Retinal pigment epithelial cell (primary cell): ENCODE measurements around the gene SNAI3.

ENCODE experiments used
- DNase-seq: peaks from one replicate; pipeline ENCODE4 v3.0.0-alpha.2; 2010; ENCODE audit warnings: low read depth
- H3K4me3 ChIP-seq: 2 replicates; pipeline ENCODE4 v1.5.1; 2011; ENCODE audit warnings: mild to moderate bottlenecking, low read length, control low read depth, moderate library complexity
- TF ChIP-seq, protein P1 (sequence below): conservative IDR thresholded peaks from 2 replicates; pipeline ENCODE4 v1.5.1; 2011; ENCODE audit warnings: low read depth, low read length, control low read depth, inconsistent platforms

Gene SNAI3

GRCh38 chr16:88634994-88635670 is 51.2 kb downstream of the SNAI3 start:
- TF ChIP-seq, protein P1, sequence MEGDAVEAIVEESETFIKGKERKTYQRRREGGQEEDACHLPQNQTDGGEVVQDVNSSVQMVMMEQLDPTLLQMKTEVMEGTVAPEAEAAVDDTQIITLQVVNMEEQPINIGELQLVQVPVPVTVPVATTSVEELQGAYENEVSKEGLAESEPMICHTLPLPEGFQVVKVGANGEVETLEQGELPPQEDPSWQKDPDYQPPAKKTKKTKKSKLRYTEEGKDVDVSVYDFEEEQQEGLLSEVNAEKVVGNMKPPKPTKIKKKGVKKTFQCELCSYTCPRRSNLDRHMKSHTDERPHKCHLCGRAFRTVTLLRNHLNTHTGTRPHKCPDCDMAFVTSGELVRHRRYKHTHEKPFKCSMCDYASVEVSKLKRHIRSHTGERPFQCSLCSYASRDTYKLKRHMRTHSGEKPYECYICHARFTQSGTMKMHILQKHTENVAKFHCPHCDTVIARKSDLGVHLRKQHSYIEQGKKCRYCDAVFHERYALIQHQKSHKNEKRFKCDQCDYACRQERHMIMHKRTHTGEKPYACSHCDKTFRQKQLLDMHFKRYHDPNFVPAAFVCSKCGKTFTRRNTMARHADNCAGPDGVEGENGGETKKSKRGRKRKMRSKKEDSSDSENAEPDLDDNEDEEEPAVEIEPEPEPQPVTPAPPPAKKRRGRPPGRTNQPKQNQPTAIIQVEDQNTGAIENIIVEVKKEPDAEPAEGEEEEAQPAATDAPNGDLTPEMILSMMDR, result no peak
- peak overlapping the region; percentile 35 for H3K4me3 ChIP-seq
- no peak for DNase-seq

GRCh38 chr16:88634141-88634993 is 51.9 kb downstream of the SNAI3 start:
- peak overlapping the region; percentile 35 for H3K4me3 ChIP-seq
- no peak for DNase-seq
- TF ChIP-seq, protein P1, result no peak

DNA sequence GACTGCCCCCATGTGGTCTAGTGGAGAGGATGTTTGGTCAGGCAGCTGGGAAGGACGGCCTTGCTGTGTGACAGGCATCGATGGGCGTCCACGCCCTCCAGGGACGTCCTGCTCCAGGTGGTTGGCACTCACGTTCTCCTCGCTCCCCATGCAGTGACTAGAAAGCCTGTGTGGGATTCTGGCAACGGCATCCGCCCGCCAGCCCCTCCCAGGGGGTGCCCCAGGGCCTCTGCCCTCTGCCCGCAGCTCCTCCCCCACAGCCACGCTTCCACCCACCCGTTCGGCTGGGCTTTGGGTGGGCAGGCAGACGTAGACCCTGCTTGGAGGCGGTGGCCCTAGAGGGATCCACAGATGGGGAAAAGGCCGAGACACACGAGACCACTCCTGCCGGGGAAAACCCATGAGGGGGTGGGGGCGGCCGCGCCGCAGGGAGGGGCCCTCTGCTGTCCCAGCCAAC is 52.6 kb downstream of the SNAI3 start:
- no peak for DNase-seq
- TF ChIP-seq, protein P1, result peak; percentile 46
- no peak overlapping the region for H3K4me3 ChIP-seq

GRCh38 chr16:88632587-88632930 is 53.7 kb downstream of the SNAI3 start:
- TF ChIP-seq, protein P1, result no peak
- no peak for DNase-seq

DNA sequence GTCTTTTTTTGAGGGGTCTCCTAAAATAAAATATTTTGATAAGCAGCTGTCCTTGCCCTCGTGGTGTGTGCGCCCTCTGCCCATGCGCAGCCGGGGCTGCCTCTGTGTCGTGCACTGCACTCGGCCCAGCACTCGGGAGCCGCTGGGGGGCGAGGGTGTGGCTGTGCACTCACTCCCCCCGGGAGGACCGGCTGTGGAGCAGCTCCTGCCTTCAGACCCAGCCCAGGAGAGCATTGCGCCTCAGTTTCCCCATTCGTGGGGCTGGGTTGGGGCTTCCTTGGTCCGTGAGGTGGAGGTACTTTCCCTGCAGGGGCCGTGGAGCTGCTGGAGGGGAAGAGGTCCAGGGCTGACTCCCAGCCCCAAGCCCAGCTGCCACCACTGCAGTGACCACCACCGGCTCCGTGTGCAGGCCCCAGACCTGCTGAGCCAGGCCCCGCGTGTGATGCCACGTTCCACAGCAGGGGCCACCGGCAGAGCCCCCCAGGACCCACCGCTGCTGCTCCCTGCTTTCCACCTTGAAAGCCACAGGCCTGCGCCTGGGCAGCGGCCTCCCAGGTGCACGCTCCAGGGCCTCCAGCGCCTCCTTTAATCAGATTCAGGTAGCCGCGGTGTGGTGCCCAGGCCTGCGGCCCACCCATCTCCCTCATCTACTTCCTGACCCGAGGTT is 54.3 kb downstream of the SNAI3 start:
- no peak for DNase-seq
- no peak overlapping the region for H3K4me3 ChIP-seq
- TF ChIP-seq, protein P1, result no peak

More at GRCh38 chr16:88632587-88632930, 53.7 kb downstream of the SNAI3 start:
- no peak overlapping the region for H3K4me3 ChIP-seq

GRCh38 chr16:88631384-88631783 is 54.9 kb downstream of the SNAI3 start:
- TF ChIP-seq, protein P1, result no peak
- no peak for DNase-seq
- H3K4me3 ChIP-seq, result no peak overlapping the region
